Neuronal stem cell (in vitro differentiated cells): Measurements from ENCODE around the gene TBC1D22A.

Source experiments
- DNase-seq: peaks from one replicate; pipeline ENCODE4 v3.0.0-alpha.2; 2013; ENCODE audit warnings: low spot score
- H2AFZ ChIP-seq: one replicate; pipeline ENCODE4 v1.6.1; 2013; ENCODE audit warnings: mild to moderate bottlenecking, low read length, inconsistent platforms
- H2AK5ac ChIP-seq: 2 replicates; pipeline ENCODE4 v1.6.1; 2013; ENCODE audit warnings: low read depth, mild to moderate bottlenecking, inconsistent platforms, low read length, moderate library complexity, mixed read lengths
- H2BK120ac ChIP-seq: 2 replicates; pipeline ENCODE4 v1.6.1; 2013; ENCODE audit warnings: low read depth, mild to moderate bottlenecking, inconsistent platforms, low read length, moderate library complexity, mixed read lengths
- H2BK12ac ChIP-seq: one replicate; pipeline ENCODE4 v1.6.1; 2013; ENCODE audit warnings: low read length, inconsistent platforms
- H2BK15ac ChIP-seq: 2 replicates; pipeline ENCODE4 v1.6.1; 2013; ENCODE audit warnings: mild to moderate bottlenecking, low read length, inconsistent platforms, mixed read lengths
- H2BK5ac ChIP-seq: one replicate; pipeline ENCODE4 v1.6.1; 2013; ENCODE audit warnings: inconsistent platforms, mild to moderate bottlenecking, low read length, moderate library complexity
- H3K14ac ChIP-seq: one replicate; pipeline ENCODE4 v1.6.1; 2013; ENCODE audit warnings: low read length, inconsistent platforms
- H3K18ac ChIP-seq: 2 replicates; pipeline ENCODE4 v1.6.1; 2013; ENCODE audit warnings: low read length, inconsistent platforms
- H3K23ac ChIP-seq: 2 replicates; pipeline ENCODE4 v1.6.1; 2013; ENCODE audit warnings: low read depth, mild to moderate bottlenecking, mixed read lengths, low read length, inconsistent platforms; ENCODE audit not compliant: poor library complexity
- H3K27ac ChIP-seq: replicated peaks from 3 replicates; pipeline ENCODE4 v1.5.1; 2013; ENCODE audit warnings: low read length, inconsistent platforms
- H3K27me3 ChIP-seq, 3 experiments: 2 replicates each; pipeline ENCODE4 v1.6.1; 2013; ENCODE audit warnings: low read length in 3 of 3, mild to moderate bottlenecking in 2 of 3, inconsistent platforms in 1 of 3, low read depth in 1 of 3, mixed read lengths in 1 of 3, moderate library complexity in 1 of 3; ENCODE audit not compliant: control insufficient read depth in 3 of 3, insufficient read depth in 3 of 3
- H3K36me3 ChIP-seq, 2 donors: replicated peaks in 1 of 2; 2 replicates each; pipeline ENCODE4 v1.6.1; 2013; ENCODE audit warnings: low read length in 2 of 2; ENCODE audit not compliant: control insufficient read depth in 2 of 2, insufficient read depth in 2 of 2
- H3K4ac ChIP-seq: 2 replicates; pipeline ENCODE4 v1.6.1; 2013; ENCODE audit warnings: inconsistent platforms, mild to moderate bottlenecking, low read length, moderate library complexity
- H3K4me1 ChIP-seq, 2 donors: 1 replicate in 1 of 2; 2 replicates in 1 of 2; pipeline ENCODE4 v1.6.1; 2013; ENCODE audit warnings: low read length in 2 of 2, low read depth in 1 of 2; ENCODE audit not compliant: control insufficient read depth in 2 of 2, insufficient read depth in 1 of 2
- H3K4me2 ChIP-seq: one replicate; pipeline ENCODE4 v1.6.1; 2013; ENCODE audit warnings: mild to moderate bottlenecking, low read length, inconsistent platforms; ENCODE audit not compliant: insufficient read depth, poor library complexity, severe bottlenecking
- H3K4me3 ChIP-seq, 2 donors: 2 replicates each; pipeline ENCODE4 v1.5.1; 2013; ENCODE audit warnings: low read length in 2 of 2, mild to moderate bottlenecking in 2 of 2, inconsistent platforms in 1 of 2, moderate library complexity in 1 of 2
- H3K79me1 ChIP-seq: one replicate; pipeline ENCODE4 v1.6.1; 2013; ENCODE audit warnings: low read depth, mild to moderate bottlenecking, inconsistent platforms, low read length, moderate library complexity
- H3K9ac ChIP-seq: one replicate; pipeline ENCODE4 v1.6.1; 2013; ENCODE audit warnings: mild to moderate bottlenecking, low read depth, low read length, inconsistent platforms; ENCODE audit not compliant: poor library complexity
- H3K9me3 ChIP-seq, 2 donors: replicated peaks in 1 of 2; 2 replicates each; pipeline versions ENCODE3 to v1.6.1; 2013; ENCODE audit warnings: low read length in 2 of 2, mild to moderate bottlenecking in 2 of 2, inconsistent platforms in 1 of 2, low read depth in 1 of 2, mixed read lengths in 1 of 2, moderate library complexity in 1 of 2; ENCODE audit not compliant: control insufficient read depth in 2 of 2, insufficient read depth in 1 of 2
- H4K8ac ChIP-seq: one replicate; pipeline ENCODE4 v1.6.1; 2013; ENCODE audit warnings: low read depth, mild to moderate bottlenecking, inconsistent platforms, low read length, moderate library complexity
- H4K91ac ChIP-seq: one replicate; pipeline ENCODE4 v1.6.1; 2013; ENCODE audit warnings: low read length, low read depth, mild to moderate bottlenecking, inconsistent platforms; ENCODE audit not compliant: poor library complexity
- WGBS, 2 donors: extraction: QIAGEN DNeasy Blood & Tissue Kit; methylation state at CpG; one replicate each; pipeline ENCODE4 v1.1.7; 2013; ENCODE audit warnings: missing lambda C conversion rate in 2 of 2, mixed read lengths in 1 of 2; ENCODE audit not compliant: insufficient read length in 2 of 2, insufficient replicate concordance in 1 of 2; ENCODE audit errors: extremely low coverage in 2 of 2; 5-methylcytosine and 5-hydroxymethylcytosine counted together

The TBC1D22A gene

GRCh38 chr22:46983046-46983445 lies 220.6 kb downstream of the TBC1D22A start:
- Histone ChIP-seq H4K91ac (no peak overlapping the region), H3K9ac (no peak overlapping the region), H3K14ac (no peak overlapping the region), H2BK12ac (no peak overlapping the region), H3K79me1 (peaks cover 1% of the 10 kb centered on the region), H3K23ac (peak overlapping the region; percentile 56), H2BK5ac (no peak overlapping the region), H3K4ac (no peak overlapping the region), H2AK5ac (no peak overlapping the region), H2BK120ac (no peak overlapping the region), H3K9me3 (peaks cover 0 to 9% of the 10 kb centered on the region in 2 donors), H2AFZ (no peak overlapping the region), H3K4me3 (no peak overlapping the region), H2BK15ac (no peak overlapping the region), H3K27me3 (no peaks in the 10 kb centered on the region), H3K27ac (no peak overlapping the region), H3K36me3 (peaks cover 0 to 5% of the 10 kb centered on the region in 2 donors), H4K8ac (no peak overlapping the region), H3K4me1 (no peaks in the 10 kb centered on the region), H3K4me2 (no peak overlapping the region), H3K18ac (no peak overlapping the region)
- no peak for DNase-seq
- no CpG with 5 or more reads among the region's 4 CpGs for WGBS, 2 donors

- Histone ChIP-seq H3K4me1 (no peaks in the 10 kb centered on the region), H3K79me1 (peaks cover 1% of the 10 kb centered on the region), H2AFZ (no peak overlapping the region), H2BK5ac (no peak overlapping the region), H3K14ac (no peak overlapping the region), H3K4ac (no peak overlapping the region), H3K27me3 (no peaks in the 10 kb centered on the region), H4K8ac (no peak overlapping the region), H3K36me3 (peaks cover 0 to under 1% of the 10 kb centered on the region in 2 donors), H3K9ac (no peak overlapping the region), H3K27ac (no peak overlapping the region), H3K4me3 (no peak overlapping the region), H2BK15ac (no peak overlapping the region), H2BK12ac (no peak overlapping the region), H3K4me2 (no peak overlapping the region), H2BK120ac (no peak overlapping the region), H3K9me3 (peaks cover 0 to 12% of the 10 kb centered on the region in 2 donors), H2AK5ac (no peak overlapping the region), H4K91ac (no peak overlapping the region), H3K23ac (no peak overlapping the region), H3K18ac (no peak overlapping the region)
- no peak for DNase-seq
- no CpG with 5 or more reads among the region's 16 CpGs for WGBS, 2 donors
Observed at GRCh38 chr22:46984751-46985506, 222.5 kb downstream of the TBC1D22A start.

- no peak overlapping the region for H3K9ac ChIP-seq
- H3K23ac ChIP-seq, result no peak overlapping the region
- no peak overlapping the region for H4K91ac ChIP-seq
- no peak overlapping the region for H4K8ac ChIP-seq
- no peak overlapping the region for H2AK5ac ChIP-seq
- peak overlapping the region; percentile 35 for H3K27ac ChIP-seq
- H3K36me3 ChIP-seq, result no peaks in the 10 kb centered on the region
- DNase-seq, result no peak
- no peak overlapping the region for H3K4ac ChIP-seq
- no peaks in the 10 kb centered on the region for H3K4me1 ChIP-seq
- WGBS, 2 donors, result no CpG with 5 or more reads among the region's 8 CpGs
- H2BK120ac ChIP-seq, result no peak overlapping the region
- H3K4me2 ChIP-seq, result no peak overlapping the region
- H3K27me3 ChIP-seq, result no peaks in the 10 kb centered on the region
- no peak overlapping the region for H2BK12ac ChIP-seq
- H3K9me3 ChIP-seq, result peaks cover 0 to 10% of the 10 kb centered on the region in 2 donors
- no peak overlapping the region for H2BK15ac ChIP-seq
- peaks cover 1% of the 10 kb centered on the region for H3K79me1 ChIP-seq
- H2AFZ ChIP-seq, result no peak overlapping the region
- no peak overlapping the region for H3K18ac ChIP-seq
- H2BK5ac ChIP-seq, result no peak overlapping the region
- no peak overlapping the region for H3K14ac ChIP-seq
- no peak overlapping the region for H3K4me3 ChIP-seq
Observed at GRCh38 chr22:46985507-46985882, 223.0 kb downstream of the TBC1D22A start.

GRCh38 chr22:46986788-46987187 lies 224.3 kb downstream of the TBC1D22A start:
- H3K36me3 ChIP-seq, result peaks cover 0 to 4% of the 10 kb centered on the region in 2 donors
- no peak overlapping the region for H3K27ac ChIP-seq
- H3K9me3 ChIP-seq, result peaks cover 0 to 6% of the 10 kb centered on the region in 2 donors
- no peaks in the 10 kb centered on the region for H3K27me3 ChIP-seq
- no peak overlapping the region for H3K23ac ChIP-seq
- H3K14ac ChIP-seq, result no peak overlapping the region
- H3K9ac ChIP-seq, result no peak overlapping the region
- H4K8ac ChIP-seq, result no peak overlapping the region
- H2BK120ac ChIP-seq, result no peak overlapping the region
- H2BK5ac ChIP-seq, result no peak overlapping the region
- H3K4me3 ChIP-seq, result no peak overlapping the region
- no peak overlapping the region for H2AFZ ChIP-seq
- no peak overlapping the region for H2BK15ac ChIP-seq
- DNase-seq, result no peak
- no peak overlapping the region for H2BK12ac ChIP-seq
- H3K4ac ChIP-seq, result no peak overlapping the region
- no peak overlapping the region for H3K4me2 ChIP-seq
- H4K91ac ChIP-seq, result no peak overlapping the region
- H3K18ac ChIP-seq, result peak overlapping the region; percentile 3
- no peaks in the 10 kb centered on the region for H3K4me1 ChIP-seq
- H2AK5ac ChIP-seq, result no peak overlapping the region
- peaks cover 1% of the 10 kb centered on the region for H3K79me1 ChIP-seq
- no CpG with 5 or more reads among the region's 11 CpGs for WGBS, 2 donors
